Adrenal gland (tissue), 5 donors: ENCODE results near the gene PBX3.

Source experiments
- POLR2A ChIP-seq, 2 donors: fragments of 450-650 bp; IDR thresholded peaks; one replicate each; pipeline ENCODE4 v1.6.1; 2017; ENCODE audit warnings: antibody characterized with exemption in 2 of 2, mild to moderate bottlenecking in 2 of 2, moderate library complexity in 1 of 2
- TF ChIP-seq, protein P1 (sequence below), 6 experiments: fragments of 450-650 bp in 4 of 6; fragments of 200-600 bp in 2 of 6; sonication (generic) in 1 of 6; IDR thresholded peaks; 1 replicate in 5 of 6; 2 replicates in 1 of 6; pipeline versions ENCODE4 v1.5.1 to v1.8.0; 2016 to 2021; ENCODE audit warnings: antibody characterized with exemption in 6 of 6, mild to moderate bottlenecking in 2 of 6, moderate library complexity in 1 of 6
- donor health status: DM: no; HTN: no; CAD: no.

DNA sequence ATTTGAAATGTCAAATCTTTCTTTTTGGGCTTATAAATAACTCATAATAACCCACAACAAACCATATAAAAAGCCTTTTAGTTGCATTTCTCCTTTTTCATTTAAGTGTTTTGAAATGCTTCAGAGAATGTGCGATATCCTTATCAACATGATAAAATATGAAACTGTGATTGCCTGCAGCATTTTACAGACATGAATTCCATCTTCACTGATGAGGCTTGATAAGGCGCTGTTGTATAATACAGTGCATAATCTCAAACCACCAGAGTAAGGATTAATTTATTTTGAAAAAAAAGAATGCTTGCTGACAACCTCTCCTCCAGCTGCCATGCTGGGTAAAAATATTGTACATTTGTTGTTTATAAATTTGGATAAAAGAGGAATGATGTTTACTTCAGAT is 216.8 kb downstream of the PBX3 start:
- no peak for TF ChIP-seq POLR2A (IDR thresholded peaks at IDR 0.05)
- TF ChIP-seq, protein P1, sequence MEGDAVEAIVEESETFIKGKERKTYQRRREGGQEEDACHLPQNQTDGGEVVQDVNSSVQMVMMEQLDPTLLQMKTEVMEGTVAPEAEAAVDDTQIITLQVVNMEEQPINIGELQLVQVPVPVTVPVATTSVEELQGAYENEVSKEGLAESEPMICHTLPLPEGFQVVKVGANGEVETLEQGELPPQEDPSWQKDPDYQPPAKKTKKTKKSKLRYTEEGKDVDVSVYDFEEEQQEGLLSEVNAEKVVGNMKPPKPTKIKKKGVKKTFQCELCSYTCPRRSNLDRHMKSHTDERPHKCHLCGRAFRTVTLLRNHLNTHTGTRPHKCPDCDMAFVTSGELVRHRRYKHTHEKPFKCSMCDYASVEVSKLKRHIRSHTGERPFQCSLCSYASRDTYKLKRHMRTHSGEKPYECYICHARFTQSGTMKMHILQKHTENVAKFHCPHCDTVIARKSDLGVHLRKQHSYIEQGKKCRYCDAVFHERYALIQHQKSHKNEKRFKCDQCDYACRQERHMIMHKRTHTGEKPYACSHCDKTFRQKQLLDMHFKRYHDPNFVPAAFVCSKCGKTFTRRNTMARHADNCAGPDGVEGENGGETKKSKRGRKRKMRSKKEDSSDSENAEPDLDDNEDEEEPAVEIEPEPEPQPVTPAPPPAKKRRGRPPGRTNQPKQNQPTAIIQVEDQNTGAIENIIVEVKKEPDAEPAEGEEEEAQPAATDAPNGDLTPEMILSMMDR (IDR thresholded peaks at IDR 0.05) = no peak
